ENCODE results near the gene SSB.
"Not testable (repeated sequence)": the region's sequence is repeated elsewhere in the genome, so short reads cannot be mapped to it uniquely, and the experiment has no call there.

Gene SSB

GRCh38 chr2:169798718-169799592 is at the start of gene SSB:
Gene SSB, plus strand, starts transcription at chr2:169798871. Its CDS starts 2,090 bp downstream, at chr2:169800961.
- DNase-seq = peak; percentile 98

GRCh38 chr2:169752752-169753151 is 45.9 kb upstream of the SSB start:
- DNase-seq = no peak

- no peak for DNase-seq
These were observed 43.4 kb upstream of the SSB start for GRCh38 chr2:169755083-169755870.

DNA sequence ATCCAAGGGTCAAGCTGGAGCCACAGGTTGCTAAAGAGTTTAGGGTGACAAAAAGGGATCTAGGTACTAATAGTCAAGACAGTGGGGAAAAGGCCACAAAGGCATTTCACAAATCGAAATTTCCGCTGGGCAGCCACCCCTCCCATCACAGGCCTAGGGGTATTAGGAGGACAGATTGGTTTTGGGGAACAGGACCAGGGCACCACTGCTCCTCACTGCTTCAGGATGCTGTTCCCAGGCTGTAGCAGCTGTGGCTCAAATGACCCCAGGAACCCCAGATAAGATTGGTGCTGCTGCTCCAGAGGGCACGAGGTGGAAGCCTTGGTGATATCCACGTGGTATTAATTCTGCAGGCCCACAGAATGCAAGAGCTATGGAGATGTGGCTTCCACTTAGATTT is 42.3 kb upstream of the SSB start:
- no peak for DNase-seq

GRCh38 chr2:169757356-169757755 is 41.3 kb upstream of the SSB start:
- no peak for DNase-seq

DNA sequence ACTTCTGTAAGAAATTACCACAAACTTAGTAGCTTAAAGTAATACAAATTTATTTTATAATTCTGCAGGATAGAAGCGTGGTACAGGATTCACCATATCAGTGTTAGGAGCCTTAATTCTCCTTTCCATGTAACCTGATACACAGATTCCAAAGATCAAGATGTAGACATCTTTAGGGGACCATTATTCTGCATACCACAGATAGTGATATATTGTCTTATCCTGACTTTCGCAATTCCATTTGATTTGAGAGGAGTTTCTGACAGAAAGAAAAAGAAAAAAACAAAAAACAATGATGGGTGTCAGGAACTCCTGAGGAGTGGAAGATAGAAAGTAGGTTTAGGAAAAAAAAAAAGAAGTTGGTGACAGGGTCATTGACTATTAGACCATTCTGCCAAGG is 40.9 kb upstream of the SSB start:
- DNase-seq = no peak

GRCh38 chr2:169759987-169760386 is 38.7 kb upstream of the SSB start:
- DNase-seq = no peak

- not testable (repeated sequence) for DNase-seq
These were observed 37.9 kb upstream of the SSB start for GRCh38 chr2:169760798-169761197.

DNA sequence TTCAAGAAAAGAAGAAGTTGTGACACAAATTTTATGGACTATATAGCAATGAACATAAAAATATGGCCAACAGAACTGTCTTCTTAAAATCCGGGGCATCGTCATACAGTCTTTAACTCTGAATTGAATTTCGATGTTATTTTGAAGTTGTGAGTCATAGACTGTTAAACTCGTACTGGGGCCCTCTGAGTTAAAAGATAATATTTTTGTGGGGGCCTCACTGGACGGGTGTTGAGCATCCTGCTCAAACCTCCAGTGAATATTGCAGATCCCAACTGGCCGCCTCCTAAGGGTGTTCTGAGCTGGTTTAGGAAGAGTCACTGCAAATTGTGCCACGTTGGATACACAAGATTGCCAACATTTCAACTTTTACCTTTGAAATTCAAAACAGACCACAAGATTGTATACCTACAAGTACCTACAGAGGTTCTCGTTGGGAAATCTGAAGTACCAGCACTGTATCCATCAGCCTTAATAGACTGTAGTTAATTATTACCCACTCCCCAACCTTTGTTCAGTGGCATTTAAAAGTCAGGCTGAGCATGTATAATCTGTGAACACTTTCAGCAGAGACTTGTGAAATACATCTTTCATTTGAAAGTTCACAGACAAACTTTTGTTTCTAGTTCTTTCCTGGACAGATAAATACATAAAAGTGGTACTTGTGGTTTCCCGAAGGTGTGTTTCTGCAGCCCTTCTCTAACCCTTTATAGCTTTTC is 37.3 kb upstream of the SSB start:
- DNase-seq = no peak

GRCh38 chr2:169761970-169762292 is 36.7 kb upstream of the SSB start:
- DNase-seq = no peak

- no peak for DNase-seq
These were observed 33.1 kb upstream of the SSB start for GRCh38 chr2:169765523-169765922.

- DNase-seq = peak; percentile 41
These were observed 31.3 kb upstream of the SSB start for GRCh38 chr2:169767243-169767888.

- DNase-seq = peak; percentile 16
These were observed 30.2 kb upstream of the SSB start for GRCh38 chr2:169768262-169768995.

DNA sequence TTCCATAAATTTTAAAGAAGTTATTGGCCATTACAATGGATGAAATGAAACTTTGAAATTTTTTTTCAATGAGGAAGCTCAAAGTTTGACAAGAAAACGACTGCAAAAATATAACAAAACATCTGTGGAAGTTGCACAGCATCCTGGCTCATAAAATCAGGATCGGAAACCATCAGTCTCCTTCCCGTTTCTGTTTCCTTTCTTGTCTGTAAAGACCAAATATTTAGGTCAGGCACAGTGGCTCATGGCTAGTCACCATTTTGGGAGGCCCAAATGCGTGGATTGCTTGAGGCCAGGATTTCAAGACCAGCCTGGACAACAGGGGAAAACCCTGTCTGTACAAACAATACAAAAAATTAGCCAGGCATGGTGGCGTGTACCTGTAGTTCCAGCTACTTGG is 27.6 kb upstream of the SSB start:
- no peak for DNase-seq

DNA sequence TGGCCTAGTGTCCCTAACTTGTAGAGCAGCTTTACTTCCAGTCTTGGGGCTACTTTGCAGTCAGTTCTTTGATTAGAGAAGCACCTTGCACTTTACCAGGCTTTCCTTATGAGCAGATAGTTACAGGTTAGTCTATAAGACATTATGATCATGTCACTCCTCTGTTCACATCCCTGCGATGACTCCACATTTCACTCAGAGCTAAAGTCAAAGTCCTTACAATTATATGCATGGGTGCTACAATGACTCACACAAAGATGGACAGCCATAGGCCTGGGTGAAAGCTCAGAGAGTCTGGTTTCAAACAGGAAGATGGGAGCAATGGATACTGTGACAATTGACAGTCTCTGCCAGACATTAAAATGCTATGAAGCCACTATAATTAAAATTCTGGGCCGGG is 27.1 kb upstream of the SSB start:
- no peak for DNase-seq

DNA sequence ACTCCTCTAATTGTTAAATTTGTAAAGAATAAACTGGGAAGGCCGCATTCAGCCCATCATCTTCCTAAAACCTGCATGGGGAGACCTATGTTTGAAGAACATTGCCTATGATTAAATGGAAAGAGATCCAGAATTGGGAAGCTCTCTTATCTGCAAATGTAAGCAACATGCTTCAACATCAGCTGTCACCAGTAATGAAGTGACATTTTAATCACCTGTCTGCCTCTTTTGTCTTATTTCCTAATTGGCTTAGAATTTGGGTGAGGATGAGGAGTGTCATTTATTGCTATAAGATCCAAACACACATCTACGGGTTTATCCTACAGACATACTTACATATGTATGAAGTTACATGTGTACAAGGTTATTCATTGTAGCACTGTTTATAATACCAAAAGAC is 26.0 kb upstream of the SSB start:
- DNase-seq = no peak

GRCh38 chr2:169775354-169775753 is 23.3 kb upstream of the SSB start:
- no peak for DNase-seq

DNA sequence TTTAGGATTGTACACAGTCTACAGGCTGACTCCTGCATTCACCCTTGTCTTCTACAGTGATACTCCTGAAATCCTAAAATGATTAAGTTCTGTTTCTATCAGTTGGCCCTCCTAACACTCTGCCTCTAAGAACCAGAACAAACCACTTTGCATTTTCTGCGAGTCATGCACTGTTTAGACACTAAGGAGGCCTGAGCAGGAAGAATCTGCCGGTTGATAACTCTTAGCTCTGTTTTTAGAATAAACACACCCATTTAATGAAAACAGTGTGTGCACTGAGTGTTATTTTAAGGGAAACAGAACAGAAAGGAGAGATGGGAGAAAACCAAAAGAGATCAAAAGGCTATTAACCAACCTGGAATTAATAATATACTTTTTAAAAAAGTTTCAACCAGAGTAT is 22.9 kb upstream of the SSB start:
- DNase-seq = no peak

DNA sequence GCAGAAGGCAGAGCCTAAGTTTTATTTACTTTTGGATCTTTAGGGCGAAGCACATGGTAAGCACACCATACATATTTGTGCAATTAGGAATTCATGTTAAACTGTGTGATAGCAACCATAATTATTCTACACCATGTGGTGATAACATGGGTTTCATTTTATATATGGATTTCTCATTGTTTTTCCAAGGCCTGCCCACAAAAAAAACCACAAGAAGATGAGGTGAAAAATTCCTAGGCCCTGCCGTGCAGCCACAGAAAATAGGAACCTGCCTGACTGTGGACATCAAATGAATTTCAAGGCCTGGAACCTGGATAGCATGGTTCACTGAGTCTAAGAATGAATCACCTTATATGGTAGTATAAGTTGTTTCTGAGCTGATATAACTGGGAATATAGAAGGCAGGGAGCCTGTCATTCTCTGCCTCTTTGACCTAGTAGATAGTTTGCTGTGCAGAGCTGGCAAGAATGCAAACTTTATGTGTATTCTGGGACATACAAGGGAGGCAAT is 22.4 kb upstream of the SSB start:
- no peak for DNase-seq

DNA sequence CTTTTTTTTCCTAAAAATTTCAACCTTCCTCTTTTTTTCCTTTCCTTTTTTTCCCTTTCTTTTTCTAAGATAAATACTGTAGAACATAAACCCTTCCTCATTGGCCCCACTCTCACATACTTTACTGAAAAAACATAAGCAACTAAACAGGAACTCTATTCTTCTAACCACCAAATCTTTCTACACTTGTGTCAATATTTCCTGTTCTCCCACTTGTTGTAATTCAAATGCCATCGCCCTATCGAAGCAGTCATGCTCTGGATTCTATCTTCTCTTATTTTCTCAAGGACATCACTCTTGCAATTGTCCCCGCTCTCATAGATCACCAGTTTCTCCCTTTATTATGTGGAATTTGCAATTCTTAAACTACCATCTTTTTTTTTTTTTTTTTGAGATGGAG is 20.2 kb upstream of the SSB start:
- DNase-seq = no peak

GRCh38 chr2:169781249-169782013 is 17.2 kb upstream of the SSB start:
- no peak for DNase-seq
